GM21529 (cell line): Measurements from ENCODE around the gene TPT1.
"Not testable (repeated sequence)": the region's sequence is repeated elsewhere in the genome, so short reads cannot be mapped to it uniquely, and the experiment has no call there.

Experiments used
- ATAC-seq: cut with Tn5 transposase; IDR thresholded peaks from one replicate; pipeline ENCODE4 v1.9.1; 2021; ENCODE audit not compliant: unreplicated experiment

The TPT1 gene

DNA sequence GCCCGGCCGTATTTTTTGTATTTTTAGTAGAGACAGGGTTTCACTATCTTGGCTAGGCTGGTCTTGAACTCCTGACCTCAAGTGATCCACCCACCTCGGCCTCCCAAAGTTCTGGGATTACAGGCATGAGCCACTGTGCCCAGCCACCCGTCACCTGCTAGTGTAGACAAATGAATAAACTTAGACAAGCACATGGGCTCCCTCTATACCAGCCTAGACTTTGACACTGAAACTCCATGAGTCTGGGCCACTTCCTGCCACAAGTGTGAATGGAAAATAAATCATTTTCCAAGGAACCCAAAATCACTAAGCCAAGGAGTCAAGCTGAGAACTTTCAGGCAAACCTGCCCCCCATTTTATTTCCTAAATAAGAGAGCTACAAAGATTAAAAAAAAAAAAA is 27.0 kb upstream of the TPT1 start:
- ATAC-seq: no peak

DNA sequence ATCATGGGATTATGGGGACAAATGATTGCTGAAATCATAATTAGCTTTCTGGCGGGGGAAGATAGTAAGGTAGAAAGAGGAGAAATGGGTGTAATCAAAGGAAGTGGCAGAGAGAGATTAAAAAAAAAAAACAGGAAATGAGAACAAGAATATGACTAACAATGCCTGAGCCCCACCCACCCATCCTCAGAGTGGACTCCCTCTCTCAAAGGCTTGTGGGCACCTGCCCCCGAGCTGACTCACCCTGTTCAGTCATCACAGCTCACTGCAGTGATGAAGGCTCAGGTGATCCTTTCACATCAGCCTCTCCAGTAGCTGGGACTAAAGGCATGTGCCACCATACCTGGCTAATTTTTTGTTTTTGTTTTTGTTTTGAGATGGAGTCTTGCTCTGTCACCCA is 26.4 kb upstream of the TPT1 start:
- peak; percentile 97 for ATAC-seq

GRCh38 chr13:45365558-45365885 is 24.5 kb upstream of the TPT1 start:
- ATAC-seq: no peak

GRCh38 chr13:45364876-45365557 is 24.0 kb upstream of the TPT1 start:
- no peak for ATAC-seq

DNA sequence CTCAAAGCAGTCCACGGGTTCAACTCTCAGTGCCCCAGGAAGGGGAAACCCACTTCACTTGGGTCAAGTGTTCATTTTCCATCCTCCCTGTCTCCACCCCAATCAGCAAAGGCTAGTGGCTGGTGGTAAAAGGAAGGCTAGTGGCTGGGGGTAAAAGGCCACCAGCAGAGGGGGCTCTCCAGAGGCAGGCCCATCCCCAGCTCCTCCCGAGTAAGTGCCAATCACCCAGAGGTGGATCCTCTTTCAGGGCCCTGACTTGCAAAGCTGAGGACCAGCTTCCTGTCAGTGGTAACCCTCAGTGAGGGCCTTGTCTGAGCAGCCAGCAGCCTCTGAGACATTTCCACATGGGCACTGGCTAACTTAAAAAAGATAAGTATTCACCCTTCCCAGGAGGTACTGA is 22.0 kb upstream of the TPT1 start:
- ATAC-seq: no peak

DNA sequence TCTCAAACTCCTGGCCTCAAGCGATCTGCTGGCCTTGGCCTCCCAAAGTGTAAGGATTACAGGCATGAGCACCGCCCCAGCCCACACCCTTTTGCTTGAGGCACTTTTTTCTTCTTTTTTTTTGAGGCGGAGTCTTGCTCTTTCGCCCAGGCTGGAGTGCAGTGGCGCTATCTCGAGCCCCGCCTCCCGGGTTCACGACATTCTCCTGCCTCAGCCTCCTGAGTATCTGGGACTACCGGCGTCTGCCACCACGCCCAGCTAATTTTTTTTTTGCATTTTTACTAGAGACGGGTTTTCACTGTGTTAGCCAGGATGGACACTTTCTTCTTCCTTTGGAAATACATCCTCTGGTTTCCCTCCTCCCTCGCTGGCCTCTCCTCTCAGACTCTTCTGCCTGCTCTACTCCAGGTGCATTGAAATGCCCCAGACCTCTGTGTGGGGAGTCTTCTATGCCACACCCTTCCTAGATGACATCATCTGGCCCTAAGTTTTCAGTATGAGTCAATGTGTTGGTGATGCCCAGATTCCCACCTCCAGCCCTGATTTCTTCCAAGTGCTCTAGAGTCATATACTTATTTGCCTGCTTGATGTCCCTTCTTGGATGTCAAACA is 20.7 kb upstream of the TPT1 start:
- no peak for ATAC-seq

DNA sequence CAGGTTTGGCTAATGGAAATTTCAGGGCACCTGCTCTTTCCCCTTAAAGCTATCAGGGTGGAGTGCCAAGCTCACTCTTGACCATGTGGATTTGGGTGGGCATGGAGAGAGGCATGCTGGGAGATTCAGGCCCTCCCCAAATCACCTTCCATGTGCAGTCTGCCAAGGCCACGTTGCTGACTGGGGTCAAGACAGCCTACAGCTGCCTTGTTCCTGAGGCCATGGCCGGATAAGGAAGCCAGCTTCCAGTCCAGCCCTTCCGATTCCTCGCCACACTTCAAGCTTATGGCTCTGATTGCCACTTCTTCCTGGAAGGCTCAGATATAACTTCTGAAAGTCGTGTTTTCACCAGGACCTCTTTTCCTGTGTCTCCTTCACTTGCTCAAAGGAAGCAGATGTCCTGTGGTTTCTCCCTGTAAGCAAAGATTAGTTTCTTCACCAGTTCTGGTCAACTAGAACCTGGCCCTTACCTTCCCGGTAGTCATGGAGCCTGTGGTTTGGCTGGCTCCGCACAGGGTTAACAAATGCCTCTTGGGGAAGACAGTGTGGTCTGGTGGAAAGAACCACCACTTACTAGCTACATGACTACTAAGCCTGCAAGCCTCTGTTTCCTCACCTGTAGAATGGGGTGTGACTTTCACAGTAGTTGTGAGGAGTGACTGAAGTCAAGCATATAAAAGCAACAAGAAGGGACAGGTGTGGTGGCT is 16.1 kb upstream of the TPT1 start:
- no peak for ATAC-seq

- no peak for ATAC-seq
Observed at GRCh38 chr13:45353895-45354294, 12.9 kb upstream of the TPT1 start.

GRCh38 chr13:45352031-45352430 is 11.0 kb upstream of the TPT1 start:
- ATAC-seq: no peak

DNA sequence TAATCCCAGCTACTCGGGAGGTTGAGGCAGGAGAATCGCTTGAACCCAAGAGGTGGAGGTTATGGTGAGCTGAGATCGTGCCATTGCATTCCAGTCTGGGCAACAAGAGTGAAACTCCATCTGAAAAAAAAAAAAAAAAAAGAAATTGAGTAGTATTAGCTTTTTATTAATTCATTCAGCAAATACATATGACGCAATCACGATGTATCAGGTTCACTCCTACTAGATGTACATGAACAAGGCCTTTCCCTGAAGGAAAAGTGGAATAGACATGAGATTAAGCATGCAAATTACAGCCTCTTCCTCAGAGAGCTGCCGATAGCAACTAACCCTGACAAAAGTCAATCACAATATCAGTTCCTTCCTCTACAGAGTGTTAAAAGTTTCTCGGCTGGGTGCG is 9.2 kb upstream of the TPT1 start:
- no peak for ATAC-seq

DNA sequence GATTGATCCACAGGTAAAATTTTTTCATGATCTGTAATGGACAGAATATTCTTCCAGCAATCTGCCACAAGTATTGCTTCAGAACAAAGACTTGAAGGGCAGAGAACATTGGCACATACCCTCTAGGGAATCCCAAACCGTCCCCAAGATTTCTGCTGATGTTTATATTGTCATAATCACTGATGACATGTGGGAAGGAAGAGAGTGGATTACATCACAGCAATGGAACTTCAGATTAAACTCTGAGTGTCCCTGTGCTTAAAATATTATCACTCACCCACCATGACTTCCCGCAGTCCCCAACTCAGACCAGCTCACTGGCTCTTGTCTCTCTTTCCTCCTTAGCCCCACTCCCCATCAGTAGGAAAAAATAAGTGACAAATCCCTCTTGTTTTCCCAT is 8.5 kb upstream of the TPT1 start:
- ATAC-seq: no peak

DNA sequence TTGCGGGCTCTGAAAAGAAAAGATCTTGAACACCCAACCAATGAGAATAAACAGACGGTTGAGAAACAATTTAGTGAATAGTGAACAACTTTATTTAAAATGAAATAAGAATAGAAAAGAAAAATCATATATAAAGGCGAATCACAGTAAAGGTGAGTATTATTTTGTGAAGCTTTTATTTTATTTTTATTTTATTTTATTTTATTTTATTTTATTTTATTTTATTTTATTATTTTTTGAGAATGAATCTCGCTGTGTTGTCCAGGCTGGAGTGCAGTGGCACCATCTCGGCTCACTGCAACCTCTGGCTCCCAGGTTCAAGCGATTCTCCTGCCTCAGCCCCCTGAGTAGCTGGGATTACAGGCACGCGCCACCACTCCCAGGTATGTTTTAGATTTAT is 3.1 kb upstream of the TPT1 start:
- not testable (repeated sequence) for ATAC-seq

DNA sequence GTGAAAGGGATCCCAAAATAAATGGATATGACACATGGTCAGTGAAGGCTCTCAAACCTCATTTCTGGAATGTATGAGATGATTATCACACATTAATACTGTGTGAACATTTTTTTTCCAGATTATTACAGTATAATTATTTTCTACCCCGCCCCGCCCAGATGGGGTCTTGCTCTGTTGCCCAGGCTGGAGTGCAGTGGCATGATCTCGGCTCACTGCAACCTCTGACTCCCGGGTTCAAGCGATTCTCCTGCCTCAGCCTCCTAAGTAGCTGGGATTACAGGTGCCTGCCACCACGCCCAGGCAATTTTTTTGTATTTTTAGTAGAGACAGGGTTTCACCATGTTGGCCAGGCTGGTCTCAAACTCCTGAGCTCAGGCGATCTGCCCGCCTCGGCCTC is 2.1 kb upstream of the TPT1 start:
- ATAC-seq: not testable (repeated sequence)

- ATAC-seq: not testable (repeated sequence)
Observed at GRCh38 chr13:45342668-45343067, 1.7 kb upstream of the TPT1 start.

- ATAC-seq: no peak
Observed at GRCh38 chr13:45341799-45342500, 967 bp upstream of the TPT1 start.

DNA sequence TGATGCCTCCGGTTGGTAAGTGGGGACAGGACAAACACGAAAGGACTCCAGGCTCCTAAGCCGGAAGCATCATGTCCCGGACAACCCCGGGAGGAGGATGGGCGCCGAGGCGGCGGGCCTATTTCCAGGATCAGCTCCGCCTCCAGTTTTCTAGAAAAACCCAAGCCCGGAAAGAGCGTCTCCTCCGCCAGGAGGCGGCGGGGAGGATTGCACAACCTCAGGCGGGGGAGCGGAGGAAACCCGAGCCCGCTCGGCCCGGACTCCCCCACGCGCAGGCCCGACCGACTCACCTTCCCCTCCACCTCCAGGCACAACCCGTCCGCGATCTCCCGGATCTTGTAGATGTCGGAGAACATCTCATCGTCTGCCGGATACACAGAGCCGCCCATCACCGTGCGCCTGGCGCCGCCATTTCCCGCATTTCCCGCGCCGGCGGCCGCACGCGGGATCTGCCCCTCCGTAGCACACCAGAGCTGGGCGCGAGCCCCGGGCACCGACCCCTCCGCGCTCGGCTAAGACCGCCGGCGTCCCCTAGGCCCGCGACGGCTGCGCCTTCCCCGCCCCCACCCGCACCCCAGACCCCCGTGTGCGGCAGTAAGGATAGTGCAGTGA is 455 bp downstream of the TPT1 start:
- ATAC-seq: peak; percentile 33

- no peak for ATAC-seq
Observed at GRCh38 chr13:45339867-45340266, 1.1 kb downstream of the TPT1 start.

- no peak for ATAC-seq
Observed at GRCh38 chr13:45339399-45339798, 1.6 kb downstream of the TPT1 start.

DNA sequence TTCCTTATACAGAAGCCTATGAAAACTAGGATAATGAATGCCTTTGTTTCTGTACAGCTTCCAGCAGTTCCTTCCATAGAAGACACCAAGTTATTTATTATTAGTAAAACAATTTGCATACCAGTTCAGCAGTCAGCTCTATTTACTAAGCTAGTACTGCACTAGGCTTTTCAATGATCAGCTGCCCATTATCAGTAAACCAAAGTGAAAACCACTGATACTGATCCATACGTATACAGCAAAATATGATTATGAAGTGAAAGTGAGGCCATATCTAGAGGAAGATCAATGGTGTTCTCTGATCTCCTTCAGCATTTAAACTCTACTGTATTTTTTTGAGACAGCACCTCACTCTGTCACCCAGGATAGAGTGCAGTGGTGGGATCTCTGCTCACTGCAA is 3.2 kb downstream of the TPT1 start:
- ATAC-seq: no peak

- ATAC-seq: no peak
Observed at GRCh38 chr13:45337395-45337794, 3.6 kb downstream of the TPT1 start.

- no peak for ATAC-seq
Observed at GRCh38 chr13:45336025-45336800, 4.8 kb downstream of the TPT1 start.
